ENCODE data around the gene ZNF606. TPM values are rescaled to one million over a fixed set of nuclear protein-coding genes. Genes with fewer than 3 reads are reported as not detected.

Gene ZNF606
- total RNA-seq, 1 donor from 2014 or later, result 17.0 TPM

DNA sequence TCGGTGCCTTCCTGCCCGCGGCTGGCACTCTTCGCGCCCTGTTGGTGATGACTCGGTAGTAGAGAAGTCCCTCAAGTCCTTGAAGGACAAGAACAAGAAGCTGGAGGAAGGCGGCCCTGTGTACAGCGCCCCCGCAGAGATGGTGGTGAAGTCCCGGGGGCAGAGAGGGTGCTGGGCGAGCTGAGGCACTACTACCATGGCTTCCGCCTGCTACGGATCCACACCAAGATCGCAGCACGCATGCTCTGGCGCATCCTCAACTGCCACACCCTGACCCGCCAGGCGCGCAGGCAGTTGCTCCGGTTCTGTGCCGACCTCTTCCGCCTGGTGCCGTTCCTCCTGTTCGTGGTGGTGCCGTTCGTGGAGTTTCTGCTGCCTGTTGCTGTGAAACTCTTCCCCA lies 42.3 kb upstream of the ZNF606 start:
- TF ChIP-seq, protein P1, sequence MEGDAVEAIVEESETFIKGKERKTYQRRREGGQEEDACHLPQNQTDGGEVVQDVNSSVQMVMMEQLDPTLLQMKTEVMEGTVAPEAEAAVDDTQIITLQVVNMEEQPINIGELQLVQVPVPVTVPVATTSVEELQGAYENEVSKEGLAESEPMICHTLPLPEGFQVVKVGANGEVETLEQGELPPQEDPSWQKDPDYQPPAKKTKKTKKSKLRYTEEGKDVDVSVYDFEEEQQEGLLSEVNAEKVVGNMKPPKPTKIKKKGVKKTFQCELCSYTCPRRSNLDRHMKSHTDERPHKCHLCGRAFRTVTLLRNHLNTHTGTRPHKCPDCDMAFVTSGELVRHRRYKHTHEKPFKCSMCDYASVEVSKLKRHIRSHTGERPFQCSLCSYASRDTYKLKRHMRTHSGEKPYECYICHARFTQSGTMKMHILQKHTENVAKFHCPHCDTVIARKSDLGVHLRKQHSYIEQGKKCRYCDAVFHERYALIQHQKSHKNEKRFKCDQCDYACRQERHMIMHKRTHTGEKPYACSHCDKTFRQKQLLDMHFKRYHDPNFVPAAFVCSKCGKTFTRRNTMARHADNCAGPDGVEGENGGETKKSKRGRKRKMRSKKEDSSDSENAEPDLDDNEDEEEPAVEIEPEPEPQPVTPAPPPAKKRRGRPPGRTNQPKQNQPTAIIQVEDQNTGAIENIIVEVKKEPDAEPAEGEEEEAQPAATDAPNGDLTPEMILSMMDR (IDR thresholded peaks at IDR 0.05; ENCODE audit: insufficient read depth, low read length, poor library complexity, severe bottlenecking), result no peak
- DNase-seq (ENCODE audit: low read depth), result no peak
- Histone ChIP-seq H3K27me3 (ENCODE audit: control insufficient read depth, insufficient read depth, low read length) (no peaks in the 10 kb centered on the region), H3K36me3 (ENCODE audit: control insufficient read depth, insufficient read depth, low read length) (no peaks in the 10 kb centered on the region), H3K4me3 (ENCODE audit: low read depth, low read length) (no peak overlapping the region)

DNA sequence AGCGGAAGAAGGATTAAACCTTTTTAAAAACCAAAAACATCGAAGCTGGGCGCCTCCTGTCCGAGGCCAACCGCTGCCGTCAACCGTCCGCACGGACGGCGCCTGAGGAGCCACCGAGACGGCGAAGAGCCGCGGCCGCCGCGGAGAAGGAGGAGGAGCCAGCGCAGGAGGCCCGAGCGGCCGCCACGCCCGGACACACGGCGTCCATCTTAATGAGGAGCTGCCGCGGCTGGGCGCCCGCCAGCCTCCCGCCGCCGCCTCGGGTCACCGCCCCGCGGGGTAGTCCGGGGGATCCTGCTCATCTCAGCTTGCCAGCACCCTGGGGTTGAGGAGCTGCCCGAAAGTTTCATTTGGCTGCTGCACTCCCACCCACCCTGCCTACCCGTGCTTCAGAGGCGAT lies 41.8 kb upstream of the ZNF606 start:
- Histone ChIP-seq H3K36me3 (ENCODE audit: control insufficient read depth, insufficient read depth, low read length) (no peaks in the 10 kb centered on the region), H3K4me3 (ENCODE audit: low read depth, low read length) (no peak overlapping the region), H3K27me3 (ENCODE audit: control insufficient read depth, insufficient read depth, low read length) (no peaks in the 10 kb centered on the region)
- DNase-seq (ENCODE audit: low read depth), result no peak
- TF ChIP-seq, protein P1 (IDR thresholded peaks at IDR 0.05; ENCODE audit: insufficient read depth, low read length, poor library complexity, severe bottlenecking), result no peak

DNA sequence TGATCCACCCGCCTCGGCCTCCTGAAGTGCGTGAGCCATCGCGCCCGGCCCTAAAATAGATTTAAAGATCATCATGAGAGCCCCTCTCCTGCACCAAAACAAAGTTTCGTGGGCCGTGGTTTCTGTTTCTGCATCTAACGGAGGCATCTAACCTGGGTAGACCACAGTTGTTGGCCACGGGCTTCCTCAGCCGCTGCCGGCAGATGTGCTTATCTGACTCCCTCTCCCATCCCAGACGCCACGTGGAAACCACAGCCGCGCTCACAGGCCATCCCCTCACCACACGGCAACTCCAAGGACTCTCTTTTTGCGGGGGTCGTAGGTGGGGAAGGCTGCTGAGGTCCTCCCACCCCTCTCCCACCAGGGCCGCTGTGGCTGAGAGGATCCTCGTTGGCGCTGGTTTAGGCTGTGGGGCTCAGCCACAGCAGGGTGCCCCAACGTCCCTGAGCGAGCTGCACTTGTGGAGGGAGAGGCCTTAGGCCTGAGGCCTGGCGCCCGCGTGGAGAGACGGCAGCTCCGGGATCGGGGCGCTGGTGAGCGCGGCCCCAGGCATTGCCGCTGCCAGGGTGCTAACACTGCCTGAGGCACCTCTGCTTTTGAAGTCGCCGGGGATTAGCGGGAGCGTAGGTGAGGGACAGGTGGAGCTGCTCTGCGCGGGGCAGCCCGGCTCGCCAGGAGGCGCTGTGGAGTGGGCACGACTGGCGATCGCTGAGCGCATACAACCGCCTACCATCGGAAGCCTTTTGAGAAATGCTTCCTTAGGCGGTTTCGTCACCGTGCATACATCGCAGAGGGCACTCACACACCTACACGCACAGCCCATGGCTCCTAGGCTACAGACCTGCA lies 40.1 kb upstream of the ZNF606 start:
- TF ChIP-seq, protein P1 (IDR thresholded peaks at IDR 0.05; ENCODE audit: insufficient read depth, low read length, poor library complexity, severe bottlenecking), result no peak
- no peaks in the 10 kb centered on the region for H3K36me3 ChIP-seq (ENCODE audit: control insufficient read depth, insufficient read depth, low read length)
- no peak for DNase-seq (ENCODE audit: low read depth)
- no peak overlapping the region for H3K4me3 ChIP-seq (ENCODE audit: low read depth, low read length)
- H3K27me3 ChIP-seq (ENCODE audit: control insufficient read depth, insufficient read depth, low read length), result no peaks in the 10 kb centered on the region

DNA sequence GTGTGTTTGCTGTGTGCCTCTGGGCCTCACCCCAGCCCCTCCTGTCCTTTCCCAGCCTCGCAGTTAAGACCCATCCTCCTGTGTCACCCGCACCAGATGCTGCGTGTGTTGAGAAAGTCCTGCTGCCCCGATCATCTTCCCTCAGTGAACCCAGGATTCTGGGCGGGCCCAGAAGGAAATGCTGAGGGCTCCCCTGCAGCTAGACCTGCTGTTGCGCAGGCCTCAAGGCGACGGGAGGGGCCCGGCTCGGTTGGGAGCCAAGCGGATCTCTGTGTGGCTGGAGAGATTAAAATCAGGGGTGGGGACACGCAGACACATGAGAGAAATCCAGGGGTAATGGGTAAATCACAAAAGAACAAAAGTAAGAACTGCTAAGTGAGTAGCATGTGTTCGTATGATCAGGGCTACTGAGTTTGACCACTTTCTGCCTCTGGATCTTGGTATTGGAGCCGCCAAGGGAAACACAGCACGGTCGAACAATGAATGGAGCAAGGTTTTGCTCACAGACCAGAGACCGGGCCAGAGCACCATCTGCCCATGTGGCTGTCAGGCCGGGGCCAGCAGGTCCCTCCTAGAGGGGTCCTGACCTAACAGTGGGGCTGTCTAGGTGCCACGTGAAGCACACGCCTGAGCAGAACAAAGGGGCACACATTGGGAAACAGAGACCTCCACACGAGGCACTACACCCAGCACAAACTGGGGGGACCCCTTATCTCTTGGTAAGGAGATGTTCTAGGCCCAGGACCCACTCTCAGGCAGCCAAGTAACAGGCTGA lies 38.3 kb upstream of the ZNF606 start:
- Histone ChIP-seq H3K36me3 (ENCODE audit: control insufficient read depth, insufficient read depth, low read length) (no peaks in the 10 kb centered on the region), H3K27me3 (ENCODE audit: control insufficient read depth, insufficient read depth, low read length) (no peaks in the 10 kb centered on the region), H3K4me3 (ENCODE audit: low read depth, low read length) (no peak overlapping the region)
- DNase-seq (ENCODE audit: low read depth), result no peak
- TF ChIP-seq, protein P1 (IDR thresholded peaks at IDR 0.05; ENCODE audit: insufficient read depth, low read length, poor library complexity, severe bottlenecking), result no peak

DNA sequence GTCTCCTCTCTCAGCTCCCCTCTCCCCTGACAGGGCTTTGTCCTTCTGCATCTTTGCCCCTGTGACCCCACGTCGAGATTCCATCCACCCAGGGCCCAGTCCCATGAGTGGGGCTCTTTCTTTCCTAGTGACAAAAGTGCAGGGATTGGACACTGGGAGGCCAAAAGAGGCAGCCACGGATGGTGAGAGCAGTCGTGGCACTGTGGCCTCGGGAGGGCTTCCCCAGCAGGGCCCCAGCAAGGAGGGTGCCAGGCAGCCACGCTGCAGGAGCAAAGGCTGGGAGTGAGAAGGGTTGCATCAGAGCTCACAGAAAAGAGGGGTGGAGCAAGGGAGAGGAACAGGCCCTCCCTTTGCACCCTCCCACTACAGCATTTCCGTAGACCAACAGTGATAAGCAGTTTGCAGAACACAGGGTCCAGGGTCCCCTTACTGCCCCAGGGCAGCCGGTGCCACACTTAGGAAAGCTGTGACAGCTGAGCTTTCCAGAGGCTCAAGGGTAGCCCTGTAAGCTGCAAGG lies 36.1 kb upstream of the ZNF606 start:
- Histone ChIP-seq H3K4me3 (ENCODE audit: low read depth, low read length) (no peak overlapping the region), H3K27me3 (ENCODE audit: control insufficient read depth, insufficient read depth, low read length) (peaks cover 2% of the 10 kb centered on the region), H3K36me3 (ENCODE audit: control insufficient read depth, insufficient read depth, low read length) (no peaks in the 10 kb centered on the region)
- DNase-seq (ENCODE audit: low read depth), result no peak
- TF ChIP-seq, protein P1 (IDR thresholded peaks at IDR 0.05; ENCODE audit: insufficient read depth, low read length, poor library complexity, severe bottlenecking), result no peak

Data from kidney epithelial cell (primary cell).